Endothelial cell of umbilical vein (primary cell): ENCODE measurements around the gene OR2AE1.
"Not testable (repeated sequence)": the region's sequence is repeated elsewhere in the genome, so short reads cannot be mapped to it uniquely, and the experiment has no call there.

Source experiments
- CTCF ChIP-seq, 2 donors: IDR thresholded peaks; 1 replicate in 1 of 2; 2 replicates in 1 of 2; pipeline ENCODE4 v1.5.1; 2011; ENCODE audit warnings: low read length in 2 of 2, mild to moderate bottlenecking in 2 of 2, moderate library complexity in 2 of 2, control low read depth in 1 of 2, inconsistent platforms in 1 of 2, low read depth in 1 of 2; ENCODE audit not compliant: insufficient read depth in 1 of 2; ENCODE audit errors: extremely low read depth in 1 of 2
- EZH2 ChIP-seq: IDR thresholded peaks from 2 replicates; pipeline ENCODE4 v1.6.1; 2012; ENCODE audit warnings: borderline replicate concordance, low read depth, mild to moderate bottlenecking, moderate library complexity, low read length, inconsistent platforms; ENCODE audit not compliant: severe bottlenecking
- JUN ChIP-seq: IDR thresholded peaks from 2 replicates; pipeline ENCODE4 v1.6.1; 2011; ENCODE audit warnings: borderline replicate concordance, low read depth; ENCODE audit not compliant: insufficient read length, insufficient read depth
- POLR2A ChIP-seq: IDR thresholded peaks from 2 replicates; pipeline ENCODE4 v1.6.1; 2012; ENCODE audit warnings: low read depth, mild to moderate bottlenecking, control low read depth, low read length
- POLR2AphosphoS5 ChIP-seq: IDR thresholded peaks from 2 replicates; pipeline ENCODE4 v1.6.1; 2012; ENCODE audit warnings: low read depth, mild to moderate bottlenecking, control low read depth, low read length, moderate library complexity; ENCODE audit not compliant: insufficient read depth

- TF ChIP-seq POLR2A; CTCF (IDR thresholded peaks at IDR 0.05; ENCODE audit: extremely low read depth in 1 of 2, insufficient read depth in 1 of 2, low read depth in 1 of 2, low read length in 2 of 2); EZH2; JUN; POLR2AphosphoS5: not testable (repeated sequence)
These were observed 11.5 kb upstream of the OR2AE1 start for GRCh38 chr7:99888366-99888765.
